ENCODE results near the gene CDRT4.
A peak's percentile ranks its signal among the peaks of the same experiment; 100 is the strongest.
"Not testable (repeated sequence)": the region's sequence is repeated elsewhere in the genome, so short reads cannot be mapped to it uniquely, and the experiment has no call there.

Gene CDRT4

DNA sequence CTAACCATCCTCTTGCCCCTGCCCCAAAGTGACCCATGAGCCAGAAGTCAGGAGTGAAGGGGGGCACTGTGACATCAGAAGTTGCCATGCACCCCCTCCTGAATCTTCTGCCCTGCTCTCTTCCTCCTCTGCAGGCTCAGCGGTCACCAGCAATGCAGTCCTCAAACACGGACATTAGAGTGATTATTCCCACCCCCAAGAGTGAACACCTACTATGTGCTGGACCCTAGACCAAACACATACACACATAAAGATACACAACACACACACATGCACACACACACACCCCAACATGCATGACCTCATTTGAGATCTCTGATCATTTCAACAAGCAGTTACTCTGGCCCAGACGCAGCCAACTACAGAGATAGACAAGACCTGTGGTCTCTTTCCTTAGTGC, at the start of gene CDRT4:
TSS of gene CDRT4 (minus strand) at position 30 of the 400 bp plus-strand sequence. CDS start 27,383 bp downstream, outside the sequence.
- no peak for DNase-seq

GRCh38 chr17:15516150-15516549, 48.7 kb upstream of the CDRT4 start:
- DNase-seq, result no peak

DNA sequence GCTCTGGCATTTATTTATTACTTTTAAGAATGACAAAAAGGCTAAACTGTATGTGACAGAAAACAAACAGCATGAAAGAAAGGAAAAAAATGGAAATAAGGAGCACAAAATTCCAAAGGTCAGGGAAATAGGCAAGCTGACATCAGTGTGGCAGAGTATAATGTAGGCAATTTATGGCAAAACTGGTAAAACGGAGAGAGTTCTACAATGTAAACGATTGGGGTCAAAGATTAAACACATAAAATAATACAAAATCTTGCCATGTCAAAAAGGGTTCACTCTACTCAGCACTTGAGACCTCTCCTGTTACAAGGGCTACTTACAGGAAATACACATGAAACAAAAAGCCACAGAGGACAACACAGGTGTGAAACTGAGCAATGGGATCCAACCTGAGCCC, 47.0 kb upstream of the CDRT4 start:
- DNase-seq, result no peak

GRCh38 chr17:15513856-15514459, 46.5 kb upstream of the CDRT4 start:
- DNase-seq, result no peak

GRCh38 chr17:15513058-15513791, 45.8 kb upstream of the CDRT4 start:
- no peak for DNase-seq

DNA sequence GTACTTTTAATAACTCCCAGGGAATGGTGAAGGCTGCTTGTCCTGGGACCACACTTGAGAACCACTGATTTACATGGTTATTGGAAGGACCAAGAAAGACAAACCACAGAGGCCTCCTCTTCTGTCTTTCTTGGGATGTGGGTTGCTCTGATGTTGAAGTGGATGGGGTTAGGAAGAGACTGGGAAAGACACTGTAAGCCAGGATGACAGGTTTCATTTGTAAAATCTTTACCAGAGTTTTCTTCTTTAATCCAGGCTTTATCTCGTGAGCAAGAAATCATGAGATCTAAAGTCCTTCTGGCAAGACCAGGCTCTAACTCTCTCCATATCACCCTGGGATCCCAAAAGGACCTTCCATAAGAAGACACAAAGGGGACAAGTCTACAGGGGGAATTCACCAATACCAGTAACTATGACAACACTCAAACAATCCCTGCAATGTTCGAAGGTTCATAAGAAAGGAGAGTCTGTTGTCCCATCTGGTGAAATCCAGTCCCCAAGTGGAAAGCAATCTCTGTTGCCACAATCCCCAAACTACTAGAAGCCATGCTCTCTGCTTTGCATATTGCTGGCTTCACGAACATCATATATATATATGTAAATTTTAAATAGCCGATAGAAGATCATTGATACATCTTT, 44.8 kb upstream of the CDRT4 start:
- DNase-seq, result no peak

DNA sequence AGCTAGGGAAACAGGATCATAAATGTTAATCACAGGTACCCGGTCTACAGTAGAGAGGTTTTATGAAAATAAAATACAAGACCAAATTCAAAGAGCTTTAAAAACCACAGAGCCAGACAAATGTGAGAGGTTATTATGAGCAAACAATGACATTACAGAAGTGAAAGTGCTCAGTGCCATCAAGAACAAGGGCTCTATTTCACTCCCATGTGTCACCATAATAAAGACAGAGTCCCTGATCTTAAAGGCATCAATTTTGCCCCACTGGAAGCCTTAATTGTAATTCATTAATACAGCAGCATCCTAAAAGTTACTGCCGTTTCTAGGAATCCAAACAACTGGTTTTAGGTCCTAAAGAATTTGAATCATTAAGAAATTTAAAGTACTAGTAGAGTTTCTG, 43.7 kb upstream of the CDRT4 start:
- no peak for DNase-seq

DNA sequence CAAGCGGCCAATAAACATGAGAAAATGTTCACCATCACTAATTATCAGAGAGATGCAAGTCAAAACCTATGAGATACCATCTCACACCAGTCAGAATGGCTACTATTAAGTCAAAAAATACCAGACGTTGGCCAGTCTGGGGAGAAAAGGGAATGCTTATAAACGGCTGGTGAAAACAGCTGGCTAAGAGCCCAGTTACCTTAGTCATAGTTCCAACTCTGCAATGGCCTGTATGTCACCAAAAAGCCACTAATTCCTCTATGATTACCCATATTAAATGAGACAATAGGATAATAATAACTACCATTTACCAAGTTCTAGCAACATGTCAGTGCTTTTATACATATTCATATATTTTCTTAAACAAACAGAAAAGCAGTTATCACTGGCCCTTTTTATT, 42.9 kb upstream of the CDRT4 start:
- DNase-seq, result no peak

DNA sequence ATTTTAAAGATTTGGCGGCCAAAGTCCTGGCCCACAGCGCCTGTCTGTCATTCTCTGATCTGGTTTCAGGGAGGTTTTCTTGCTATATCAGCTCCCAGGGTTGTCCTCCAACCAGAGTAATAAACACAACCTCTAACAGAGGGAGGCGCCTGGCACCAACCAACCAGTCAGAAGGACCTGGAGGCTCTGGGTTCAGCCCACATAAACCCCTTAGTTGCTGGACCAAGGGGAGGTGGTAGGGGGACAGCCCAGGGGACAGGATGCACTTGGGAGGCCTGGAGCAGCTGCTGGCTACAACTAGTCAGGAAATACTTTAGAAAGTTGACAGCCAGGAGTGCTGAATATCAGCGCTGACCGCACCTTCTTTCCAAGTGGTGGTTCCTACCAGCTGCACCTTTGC, 41.7 kb upstream of the CDRT4 start:
- DNase-seq, result no peak

DNA sequence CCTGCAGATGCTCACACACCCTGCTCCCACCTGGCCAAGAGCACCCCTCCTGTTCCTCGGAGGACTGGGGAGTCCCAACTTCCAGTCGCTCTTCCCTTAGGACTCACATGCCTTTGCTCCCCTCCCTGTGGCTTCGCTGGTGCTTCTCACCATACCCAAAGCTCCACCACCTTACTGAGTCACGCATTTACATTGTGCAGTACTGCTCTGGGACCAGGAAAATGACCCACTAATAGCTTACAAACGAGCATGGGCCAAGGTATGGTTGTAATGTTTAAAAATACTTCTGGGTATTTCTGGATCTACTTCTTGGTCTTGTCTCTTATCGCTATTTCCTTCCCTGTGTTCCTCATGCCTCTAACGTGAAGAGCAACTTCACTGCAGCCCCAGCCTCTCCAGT, 41.0 kb upstream of the CDRT4 start:
- DNase-seq, result no peak

- no peak for DNase-seq
Measured at GRCh38 chr17:15507896-15508295, 40.5 kb upstream of the CDRT4 start.

GRCh38 chr17:15507001-15507400, 39.6 kb upstream of the CDRT4 start:
- DNase-seq, result no peak

- DNase-seq, result not testable (repeated sequence)
Measured at GRCh38 chr17:15505708-15506107, 38.3 kb upstream of the CDRT4 start.

GRCh38 chr17:15503731-15504130, 36.3 kb upstream of the CDRT4 start:
- no peak for DNase-seq

DNA sequence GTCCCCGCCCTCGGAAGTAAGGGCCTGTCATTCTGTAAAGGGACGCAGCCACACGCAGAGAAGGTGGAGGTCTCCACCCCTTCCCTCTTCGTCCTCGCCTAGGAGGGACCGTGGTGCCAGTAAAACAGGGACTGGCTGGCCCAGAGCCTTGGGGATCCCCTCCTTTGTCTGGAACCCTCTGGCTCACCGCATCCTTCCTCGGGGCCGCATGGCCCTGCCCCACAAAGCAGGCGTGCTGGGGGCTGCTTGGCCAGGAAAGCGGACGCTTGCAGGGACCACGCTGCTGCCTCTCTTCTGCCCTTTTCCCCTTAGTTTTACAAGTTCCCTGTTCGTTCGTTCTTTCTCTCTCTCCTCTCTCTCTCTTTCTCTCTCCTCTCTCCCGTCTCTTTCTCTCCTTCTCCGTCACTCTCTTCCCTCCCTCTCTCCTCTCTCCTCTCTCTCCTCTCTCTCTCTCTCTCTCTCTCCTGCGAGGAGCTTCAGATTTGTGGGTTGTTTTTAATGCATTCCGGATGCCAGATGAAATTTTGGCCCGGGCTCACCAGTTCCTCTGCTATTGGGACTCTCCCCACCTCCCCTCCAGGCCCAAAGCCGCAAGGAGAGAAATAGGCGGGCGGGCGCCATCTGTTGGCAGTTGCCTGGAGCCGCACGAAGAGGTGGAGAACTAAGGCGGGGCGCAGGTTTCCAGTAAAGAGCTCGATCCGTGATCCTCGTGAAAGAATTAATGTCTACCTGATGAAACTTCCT, 35.1 kb upstream of the CDRT4 start:
- peak; percentile 51 for DNase-seq

DNA sequence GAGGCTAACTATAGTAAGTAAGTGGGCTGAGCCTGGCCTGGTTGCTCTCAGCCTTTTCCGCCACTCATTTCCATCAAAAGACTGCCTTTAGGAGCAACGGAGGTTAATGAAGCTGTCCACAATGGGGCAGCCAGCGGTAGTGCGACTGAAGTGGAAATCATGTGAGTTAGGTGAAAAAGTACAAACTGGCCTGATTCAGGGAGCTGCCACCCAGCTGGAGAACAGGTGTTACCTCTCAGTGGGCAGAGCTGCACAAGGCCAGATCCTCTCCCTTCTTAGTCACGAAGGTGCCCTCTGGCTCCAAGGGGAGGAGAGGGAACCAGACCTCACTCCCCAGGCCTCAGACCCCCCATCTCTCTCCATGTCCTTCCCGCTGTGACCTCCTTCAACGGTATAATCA, 34.4 kb upstream of the CDRT4 start:
- no peak for DNase-seq

- no peak for DNase-seq
Measured at GRCh38 chr17:15501282-15501681, 33.9 kb upstream of the CDRT4 start.

DNA sequence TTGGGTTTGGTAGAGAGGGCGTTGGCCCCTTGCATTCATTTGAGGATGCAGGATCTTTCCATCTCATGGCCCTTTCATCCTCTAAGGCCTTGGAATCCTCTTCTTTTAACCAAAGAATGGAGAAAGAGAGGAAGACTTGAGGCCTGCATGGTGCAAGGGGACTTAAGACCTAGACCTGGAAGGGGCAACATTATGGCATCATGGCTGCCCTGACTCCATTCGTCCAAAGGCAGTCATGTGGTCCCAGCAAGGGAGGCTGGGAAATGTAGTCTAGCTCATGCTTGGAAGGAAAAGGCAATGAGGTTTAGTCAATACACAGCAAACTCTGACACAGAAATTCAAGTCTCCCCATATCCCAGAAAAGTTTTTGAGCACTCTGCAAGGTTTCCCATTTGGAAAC, 30.7 kb upstream of the CDRT4 start:
- DNase-seq, result no peak

- DNase-seq, result no peak
Measured at GRCh38 chr17:15496735-15497670, 29.6 kb upstream of the CDRT4 start.

DNA sequence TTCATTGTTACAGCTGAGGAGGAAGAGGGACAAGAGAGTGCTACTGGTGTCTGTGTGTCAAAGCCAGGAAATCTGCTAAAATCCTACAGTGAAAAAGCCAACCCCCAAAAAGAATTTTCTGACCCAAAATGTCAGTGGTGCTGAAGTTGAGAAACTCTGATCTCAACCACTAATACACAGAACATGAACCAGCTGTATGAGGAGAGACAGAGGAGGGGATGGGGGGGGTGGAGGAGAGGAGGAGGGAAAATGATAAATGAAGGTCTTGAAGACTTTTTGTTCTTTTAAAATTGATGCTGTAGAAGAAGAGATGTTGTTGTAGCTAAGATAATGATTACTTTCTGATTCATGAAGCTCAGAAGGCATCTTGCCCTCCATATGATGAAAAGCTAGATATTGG, 27.4 kb upstream of the CDRT4 start:
- no peak for DNase-seq

DNA sequence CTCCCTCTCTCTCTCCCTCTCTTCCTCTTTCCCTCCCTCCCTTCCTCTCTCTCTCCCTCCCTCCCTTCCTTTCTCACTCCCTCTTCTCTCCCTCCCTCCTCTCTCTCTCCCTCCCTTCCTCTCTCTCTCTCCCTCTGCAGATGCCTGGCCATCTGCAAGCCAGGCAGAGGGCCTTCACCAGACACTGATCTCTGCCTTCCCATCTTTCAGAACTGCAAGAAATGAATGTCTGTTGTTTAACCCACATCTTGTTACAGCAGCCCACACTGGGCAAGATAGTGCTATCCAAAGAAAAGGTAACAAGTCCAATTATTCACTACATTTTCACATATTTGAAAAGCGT, 26.2 kb upstream of the CDRT4 start:
- DNase-seq, result no peak
